ENCODE measurements around the gene HNRNPA1. TPM values are rescaled to one million over a fixed set of nuclear protein-coding genes. Genes with fewer than 3 reads are reported as not detected.

HNRNPA1 gene
- total and polyA plus RNA-seq, 9 of the 15 experiments (the other 6 are each of a cell fraction or from before 2014, with no cell fraction given): 1,166 to 2,703 (median 1,815) TPM

GRCh38 chr12:54239620-54240019 is 40.9 kb upstream of the HNRNPA1 start (continued):
- TF ChIP-seq CLOCK (CRISPR knock-in tag; IDR thresholded peaks at IDR 0.05; ENCODE audit: borderline replicate concordance) (no peak), JUNB (CRISPR knock-in tag; conservative IDR thresholded peaks at IDR 0.05) (no peak), FIP1L1 (IDR thresholded peaks at IDR 0.05; ENCODE audit: low read depth, low read length, poor library complexity, severe bottlenecking) (no peak), IRF2 (CRISPR knock-in tag; IDR thresholded peaks at IDR 0.05) (no peak), HMG20A (CRISPR knock-in tag; conservative IDR thresholded peaks at IDR 0.05) (no peak), EHMT2 (IDR thresholded peaks at IDR 0.05) (no peak), ZNF696 (CRISPR knock-in tag; conservative IDR thresholded peaks at IDR 0.05) (no peak)
- TF ChIP-seq, protein P1, sequence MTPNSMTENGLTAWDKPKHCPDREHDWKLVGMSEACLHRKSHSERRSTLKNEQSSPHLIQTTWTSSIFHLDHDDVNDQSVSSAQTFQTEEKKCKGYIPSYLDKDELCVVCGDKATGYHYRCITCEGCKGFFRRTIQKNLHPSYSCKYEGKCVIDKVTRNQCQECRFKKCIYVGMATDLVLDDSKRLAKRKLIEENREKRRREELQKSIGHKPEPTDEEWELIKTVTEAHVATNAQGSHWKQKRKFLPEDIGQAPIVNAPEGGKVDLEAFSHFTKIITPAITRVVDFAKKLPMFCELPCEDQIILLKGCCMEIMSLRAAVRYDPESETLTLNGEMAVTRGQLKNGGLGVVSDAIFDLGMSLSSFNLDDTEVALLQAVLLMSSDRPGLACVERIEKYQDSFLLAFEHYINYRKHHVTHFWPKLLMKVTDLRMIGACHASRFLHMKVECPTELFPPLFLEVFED (CRISPR knock-in tag; conservative IDR thresholded peaks at IDR 0.05): no peak

Measured in K562 (cell line).